GM12874 (cell line): ENCODE results near the gene RAB40B.

Experiments used
- TF ChIP-seq, protein P1 (sequence below): IDR thresholded peaks from 2 replicates; pipeline ENCODE4 v1.5.1; 2011; ENCODE audit warnings: low read depth, mild to moderate bottlenecking, control low read depth, low read length, moderate library complexity; ENCODE audit not compliant: insufficient read depth

RAB40B gene

DNA sequence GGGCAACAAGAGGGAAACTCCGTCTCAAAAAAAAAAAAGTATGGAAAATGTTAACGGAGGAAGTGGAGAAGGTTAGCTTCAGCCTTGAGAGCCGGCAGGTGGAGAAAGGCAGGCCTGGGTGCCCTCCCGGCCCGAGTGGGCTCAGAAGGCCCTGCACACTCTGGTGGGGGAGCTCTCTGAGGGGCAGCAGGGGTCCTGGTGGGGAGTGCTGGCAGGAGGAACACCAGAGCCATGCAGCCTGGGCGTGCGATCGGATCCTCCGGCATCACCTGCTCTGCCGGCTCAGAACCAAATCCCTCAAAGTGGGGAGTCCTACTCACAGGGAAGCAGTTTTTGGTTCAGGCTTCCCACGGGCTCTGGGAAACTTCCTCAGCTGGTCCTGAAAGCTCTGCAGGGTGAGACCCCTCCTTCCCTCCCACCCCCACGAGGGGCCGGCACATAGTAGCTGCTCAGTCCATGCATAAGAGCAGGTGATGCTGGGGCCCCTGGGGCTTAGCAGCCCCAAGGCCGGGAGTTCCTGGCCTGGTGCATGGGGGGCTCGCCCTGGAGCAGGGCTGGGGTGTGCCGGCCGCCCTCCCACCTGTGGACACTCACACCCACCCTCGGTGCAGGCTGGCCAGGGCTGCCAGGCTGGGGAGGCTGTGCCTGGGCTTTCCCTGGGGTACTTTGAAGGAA is 38.1 kb upstream of the RAB40B start:
- TF ChIP-seq, protein P1, sequence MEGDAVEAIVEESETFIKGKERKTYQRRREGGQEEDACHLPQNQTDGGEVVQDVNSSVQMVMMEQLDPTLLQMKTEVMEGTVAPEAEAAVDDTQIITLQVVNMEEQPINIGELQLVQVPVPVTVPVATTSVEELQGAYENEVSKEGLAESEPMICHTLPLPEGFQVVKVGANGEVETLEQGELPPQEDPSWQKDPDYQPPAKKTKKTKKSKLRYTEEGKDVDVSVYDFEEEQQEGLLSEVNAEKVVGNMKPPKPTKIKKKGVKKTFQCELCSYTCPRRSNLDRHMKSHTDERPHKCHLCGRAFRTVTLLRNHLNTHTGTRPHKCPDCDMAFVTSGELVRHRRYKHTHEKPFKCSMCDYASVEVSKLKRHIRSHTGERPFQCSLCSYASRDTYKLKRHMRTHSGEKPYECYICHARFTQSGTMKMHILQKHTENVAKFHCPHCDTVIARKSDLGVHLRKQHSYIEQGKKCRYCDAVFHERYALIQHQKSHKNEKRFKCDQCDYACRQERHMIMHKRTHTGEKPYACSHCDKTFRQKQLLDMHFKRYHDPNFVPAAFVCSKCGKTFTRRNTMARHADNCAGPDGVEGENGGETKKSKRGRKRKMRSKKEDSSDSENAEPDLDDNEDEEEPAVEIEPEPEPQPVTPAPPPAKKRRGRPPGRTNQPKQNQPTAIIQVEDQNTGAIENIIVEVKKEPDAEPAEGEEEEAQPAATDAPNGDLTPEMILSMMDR, result no peak

DNA sequence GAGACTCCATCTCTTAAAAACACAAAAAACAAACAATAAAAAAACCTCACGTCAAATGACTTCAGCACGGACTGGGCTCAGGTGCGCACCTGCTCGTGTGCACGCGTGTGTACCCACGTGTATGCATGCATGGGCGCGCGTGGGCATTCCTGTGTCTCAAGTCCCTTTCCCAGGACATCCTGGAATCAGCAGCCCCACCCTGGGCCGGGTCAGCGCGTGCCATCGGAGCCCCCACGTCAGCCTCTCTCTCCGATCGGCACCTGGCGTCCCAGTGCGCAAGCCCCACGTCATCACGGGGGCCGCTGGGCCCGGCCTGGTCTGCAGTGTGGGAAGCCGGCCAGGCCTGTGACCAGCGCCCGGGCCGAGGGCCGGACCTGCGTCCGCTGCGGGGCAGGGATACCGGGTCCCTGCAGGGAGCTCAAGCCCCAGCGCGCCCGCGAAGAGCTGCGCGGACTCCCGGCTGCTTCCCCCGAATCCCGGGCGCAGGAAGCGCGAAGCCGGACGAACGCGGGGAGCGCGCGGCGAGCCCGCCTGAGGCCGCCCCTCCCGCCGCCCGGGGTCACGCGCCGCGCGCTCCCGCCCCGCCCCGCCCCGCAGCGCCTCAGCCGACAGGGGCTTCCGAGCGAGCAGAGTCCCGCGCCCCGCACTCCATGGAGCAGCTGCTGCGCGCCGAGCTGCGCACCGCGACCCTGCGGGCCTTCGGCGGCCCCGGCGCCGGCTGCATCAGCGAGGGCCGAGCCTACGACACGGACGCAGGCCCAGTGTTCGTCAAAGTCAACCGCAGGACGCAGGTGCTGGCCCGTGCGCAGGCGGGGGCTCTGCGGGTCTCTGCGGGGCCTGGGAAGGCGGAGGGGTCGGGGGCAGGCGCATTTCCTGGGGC is 36.7 kb upstream of the RAB40B start, which contains the start of gene FN3K:
FN3K (plus strand) TSS at position 629 of the 880 bp plus-strand sequence; CDS start at position 651, 22 bp downstream.
- TF ChIP-seq, protein P1, result no peak

DNA sequence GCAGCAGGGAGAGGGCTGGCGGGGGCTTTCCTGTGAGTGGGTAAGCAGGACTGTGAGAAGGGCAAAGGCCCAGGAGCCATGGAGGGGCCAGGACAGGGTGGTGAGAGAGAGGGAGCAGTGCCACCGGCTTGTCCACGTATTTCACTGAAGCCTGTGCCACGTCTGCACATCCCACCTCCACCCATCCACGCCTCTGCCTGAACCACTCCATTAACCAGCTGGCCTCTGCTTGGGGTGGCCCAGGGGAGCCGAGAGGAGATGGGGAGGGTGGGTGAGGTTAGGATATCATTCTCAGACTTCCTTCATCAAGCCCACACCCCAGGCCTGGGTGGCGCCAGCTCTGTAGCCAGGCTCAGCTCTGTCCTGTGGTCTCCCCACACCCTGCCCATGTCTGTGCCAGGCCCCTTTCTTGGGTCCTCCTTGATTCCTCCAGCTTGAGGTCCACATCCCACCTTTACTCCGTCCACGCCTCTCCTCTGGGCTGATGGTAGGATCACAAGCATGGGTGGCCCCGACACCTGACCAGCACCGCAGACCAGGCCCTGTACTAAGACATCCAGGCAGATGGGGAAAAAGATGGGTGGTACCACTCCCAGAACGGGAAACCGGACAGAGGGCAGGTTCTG is 33.7 kb upstream of the RAB40B start:
- TF ChIP-seq, protein P1, result no peak

DNA sequence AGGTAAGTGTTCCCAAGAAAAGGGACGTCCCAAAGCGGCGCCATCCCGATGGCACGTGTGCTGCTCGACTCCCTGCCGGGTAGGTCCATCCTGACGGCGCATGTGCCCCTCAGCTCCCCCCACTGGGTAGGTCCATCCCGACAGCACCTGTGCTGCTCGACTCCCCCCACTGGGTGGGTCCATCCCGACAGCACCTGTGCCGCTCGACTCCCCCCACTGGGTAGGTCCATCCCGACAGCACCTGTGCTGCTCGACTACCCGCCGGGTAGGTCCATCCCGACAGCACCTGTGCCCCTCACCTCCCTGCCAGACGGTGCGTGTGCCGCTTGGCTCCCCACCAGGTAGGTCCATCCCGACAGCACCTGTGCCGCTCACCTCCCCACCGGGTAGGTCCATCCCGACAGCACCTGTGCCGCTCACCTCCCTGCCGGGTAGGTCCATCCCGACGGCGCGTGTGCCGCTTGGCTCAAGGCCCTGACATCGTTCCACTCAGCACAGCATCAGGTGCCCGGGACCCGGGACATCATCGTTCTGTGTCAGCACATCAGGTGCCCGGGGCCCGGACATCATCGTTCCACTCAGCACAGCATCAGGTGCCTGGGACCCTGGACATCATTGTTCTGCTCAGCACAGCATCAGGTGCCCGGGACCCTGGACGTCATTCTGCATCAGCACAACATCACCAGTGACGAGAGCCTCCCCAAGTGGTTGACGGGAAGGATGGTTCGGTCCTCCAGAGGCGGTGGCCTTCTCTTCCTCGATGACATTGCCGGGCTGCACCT is 31.2 kb upstream of the RAB40B start:
- TF ChIP-seq, protein P1, result no peak

DNA sequence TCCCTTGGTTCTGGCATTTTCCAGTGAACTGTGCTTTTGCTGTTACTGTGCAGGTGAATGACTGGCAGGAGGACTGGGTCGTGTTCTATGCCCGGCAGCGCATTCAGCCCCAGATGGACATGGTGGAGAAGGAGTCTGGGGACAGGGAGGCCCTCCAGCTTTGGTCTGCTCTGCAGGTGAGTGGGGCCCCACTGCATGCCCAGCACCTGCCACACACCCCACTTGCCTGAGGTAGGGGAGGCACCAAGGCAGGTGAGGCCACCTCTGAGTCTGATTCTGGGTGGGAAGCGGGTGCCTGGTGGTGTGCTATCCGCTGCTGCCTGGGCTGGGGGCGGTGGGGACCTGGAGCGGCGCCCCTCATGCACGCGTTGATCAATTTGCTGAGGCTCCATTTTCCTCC is 27.9 kb upstream of the RAB40B start:
- TF ChIP-seq, protein P1, result no peak

DNA sequence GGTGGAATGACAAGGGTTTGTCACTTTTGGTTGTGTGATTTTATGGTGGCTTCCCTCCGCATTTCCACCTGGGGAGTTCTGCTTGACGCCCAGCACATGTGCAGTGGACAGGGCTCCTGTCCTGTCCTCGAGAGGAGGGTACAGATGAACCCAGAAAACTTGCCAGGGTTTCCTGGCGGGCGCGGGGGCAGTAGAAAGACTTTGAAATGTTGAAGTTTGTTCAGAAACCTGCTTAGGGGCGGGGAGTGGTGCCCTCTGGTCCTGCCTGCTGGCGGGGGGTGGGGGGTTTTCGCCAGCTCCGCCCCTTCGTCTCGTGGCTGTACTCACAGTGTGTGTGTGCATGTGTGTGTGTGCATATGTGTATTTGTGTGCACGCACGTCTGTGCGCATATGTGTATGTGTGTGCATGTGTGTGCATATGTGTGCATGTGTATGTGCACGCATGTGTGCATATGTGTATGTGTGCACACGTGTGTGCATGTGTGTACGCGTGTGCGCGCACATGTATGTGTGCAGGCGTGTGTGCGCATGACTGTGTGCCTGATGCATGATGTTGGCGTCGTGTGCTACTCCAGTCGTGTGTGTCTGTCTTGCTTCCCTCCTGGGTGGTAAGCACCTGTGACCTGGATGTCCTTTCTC is 24.8 kb upstream of the RAB40B start:
- TF ChIP-seq, protein P1, result no peak
